ENCODE results near the gene OTUB1. TPM values are rescaled to one million over a fixed set of nuclear protein-coding genes. Genes with fewer than 3 reads are reported as not detected.
"Not testable (repeated sequence)": the region's sequence is repeated elsewhere in the genome, so short reads cannot be mapped to it uniquely, and the experiment has no call there.

The OTUB1 gene, protein sequence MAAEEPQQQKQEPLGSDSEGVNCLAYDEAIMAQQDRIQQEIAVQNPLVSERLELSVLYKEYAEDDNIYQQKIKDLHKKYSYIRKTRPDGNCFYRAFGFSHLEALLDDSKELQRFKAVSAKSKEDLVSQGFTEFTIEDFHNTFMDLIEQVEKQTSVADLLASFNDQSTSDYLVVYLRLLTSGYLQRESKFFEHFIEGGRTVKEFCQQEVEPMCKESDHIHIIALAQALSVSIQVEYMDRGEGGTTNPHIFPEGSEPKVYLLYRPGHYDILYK
- 100 to 1,000 TPM in 1 of 5 donors, 10 to 100 TPM in 4; 72.3 to 105 (median 81.2) TPM for polyA plus RNA-seq (ENCODE audit: insufficient read depth in 1 of 5, insufficient read length in 5 of 5, low replicate concordance in 1 of 5)
- long read RNA-seq, donor 1, transcript OTUB1-209 (7 exons, 1,729 nt): major isoform, 60 of 72 reads
- long read RNA-seq, donor 1, transcript OTUB1-201 (6 exons, 2,493 nt): minor isoform, 12 of 72 reads
- long read RNA-seq, donor 1, partial matches to known transcripts: 0 of 72 reads
- long read RNA-seq, donor 1, other reads (novel, unspliced or antisense): 0 of 72 reads
- long read RNA-seq, donor 2, transcript OTUB1-209 (7 exons, 1,729 nt): major isoform, 36 of 45 reads
- long read RNA-seq, donor 2, transcript OTUB1-201 (6 exons, 2,493 nt): minor isoform, 9 of 45 reads
- long read RNA-seq, donor 2, partial matches to known transcripts: 0 of 45 reads
- long read RNA-seq, donor 2, other reads (novel, unspliced or antisense): 0 of 45 reads
- long read RNA-seq, donor 3, transcript OTUB1-201 (6 exons, 2,493 nt): minor isoform, 12 of 66 reads
- long read RNA-seq, donor 3, transcript OTUB1-209 (7 exons, 1,729 nt): major isoform, 53 of 66 reads
- long read RNA-seq, donor 3, partial matches to known transcripts: 0 of 66 reads
- long read RNA-seq, donor 3, other reads (novel, unspliced or antisense): 0 of 66 reads
- long read RNA-seq, donor 4, transcript OTUB1-209 (7 exons, 1,729 nt): major isoform, 32 of 39 reads
- long read RNA-seq, donor 4, transcript OTUB1-201 (6 exons, 2,493 nt): minor isoform, 7 of 39 reads
- long read RNA-seq, donor 4, partial matches to known transcripts: 0 of 39 reads
- long read RNA-seq, donor 4, other reads (novel, unspliced or antisense): 0 of 39 reads
- long read RNA-seq, donor 5, transcript OTUB1-209 (7 exons, 1,729 nt): major isoform, 61 of 79 reads
- long read RNA-seq, donor 5, transcript OTUB1-201 (6 exons, 2,493 nt): minor isoform, 11 of 79 reads
- long read RNA-seq, donor 5, partial matches to known transcripts: 6 of 79 reads
- long read RNA-seq, donor 5, other reads (novel, unspliced or antisense): 0 of 79 reads
- long read RNA-seq, donor 6, transcript OTUB1-209 (7 exons, 1,729 nt): major isoform, 88 of 124 reads
- long read RNA-seq, donor 6, transcript OTUB1-201 (6 exons, 2,493 nt): minor isoform, 16 of 124 reads
- long read RNA-seq, donor 6, partial matches to known transcripts: 9 of 124 reads
- long read RNA-seq, donor 6, other reads (novel, unspliced or antisense): 11 of 124 reads
- long read RNA-seq, donor 7, transcript OTUB1-201 (6 exons, 2,493 nt): minor isoform, 7 of 42 reads
- long read RNA-seq, donor 7, transcript OTUB1-209 (7 exons, 1,729 nt): major isoform, 35 of 42 reads
- long read RNA-seq, donor 7, partial matches to known transcripts: 0 of 42 reads
- long read RNA-seq, donor 7, other reads (novel, unspliced or antisense): 0 of 42 reads
- long read RNA-seq, donor 8, transcript OTUB1-209 (7 exons, 1,729 nt): major isoform, 23 of 29 reads
- long read RNA-seq, donor 8, transcript OTUB1-201 (6 exons, 2,493 nt): minor isoform, 5 of 29 reads
- long read RNA-seq, donor 8, partial matches to known transcripts: 0 of 29 reads
- long read RNA-seq, donor 8, other reads (novel, unspliced or antisense): 0 of 29 reads

DNA sequence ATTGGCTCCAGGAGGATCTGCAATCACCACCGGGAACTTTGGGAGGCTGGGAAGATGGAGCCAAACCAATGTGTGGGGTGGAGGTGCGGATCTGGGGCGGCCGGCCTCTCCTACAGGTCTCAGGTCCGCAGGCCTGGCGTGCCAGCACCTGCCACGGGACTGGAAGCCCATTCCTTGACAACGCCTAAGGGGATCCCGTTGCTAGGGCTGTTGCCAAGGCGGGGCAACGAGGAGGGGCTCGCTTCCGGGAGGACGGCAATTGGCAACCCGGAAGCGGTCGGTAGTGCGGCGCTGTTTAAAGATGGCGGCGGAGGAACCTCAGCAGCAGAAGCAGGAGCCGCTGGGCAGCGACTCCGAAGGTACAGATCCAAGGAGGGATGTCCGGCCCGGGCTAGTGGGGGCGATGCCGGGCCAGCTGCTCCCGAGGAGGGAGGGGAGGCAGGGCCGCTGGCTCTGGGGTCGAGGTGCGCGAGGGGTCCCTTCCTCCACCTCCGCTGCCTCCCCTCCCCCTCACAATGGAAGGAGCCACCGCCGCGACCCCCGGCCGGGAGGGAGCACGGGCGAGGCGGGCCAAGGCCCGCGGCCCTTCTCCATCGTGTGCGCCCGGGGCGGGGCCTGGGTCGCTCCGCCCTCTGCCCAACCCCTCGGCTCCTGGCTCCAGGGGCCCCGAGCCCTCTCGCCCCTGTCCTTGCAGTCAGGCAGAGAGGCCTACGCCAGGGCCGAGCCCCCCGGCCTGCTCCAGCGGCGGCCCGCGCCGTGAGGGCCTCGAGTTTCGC lies at the start of gene OTUB1:
Gene OTUB1, plus strand, starts transcription at position 283 of the 776 bp plus-strand sequence. Its CDS starts 19 bp downstream, at position 302.
- peak; percentile 86 to 87 for DNase-seq

DNA sequence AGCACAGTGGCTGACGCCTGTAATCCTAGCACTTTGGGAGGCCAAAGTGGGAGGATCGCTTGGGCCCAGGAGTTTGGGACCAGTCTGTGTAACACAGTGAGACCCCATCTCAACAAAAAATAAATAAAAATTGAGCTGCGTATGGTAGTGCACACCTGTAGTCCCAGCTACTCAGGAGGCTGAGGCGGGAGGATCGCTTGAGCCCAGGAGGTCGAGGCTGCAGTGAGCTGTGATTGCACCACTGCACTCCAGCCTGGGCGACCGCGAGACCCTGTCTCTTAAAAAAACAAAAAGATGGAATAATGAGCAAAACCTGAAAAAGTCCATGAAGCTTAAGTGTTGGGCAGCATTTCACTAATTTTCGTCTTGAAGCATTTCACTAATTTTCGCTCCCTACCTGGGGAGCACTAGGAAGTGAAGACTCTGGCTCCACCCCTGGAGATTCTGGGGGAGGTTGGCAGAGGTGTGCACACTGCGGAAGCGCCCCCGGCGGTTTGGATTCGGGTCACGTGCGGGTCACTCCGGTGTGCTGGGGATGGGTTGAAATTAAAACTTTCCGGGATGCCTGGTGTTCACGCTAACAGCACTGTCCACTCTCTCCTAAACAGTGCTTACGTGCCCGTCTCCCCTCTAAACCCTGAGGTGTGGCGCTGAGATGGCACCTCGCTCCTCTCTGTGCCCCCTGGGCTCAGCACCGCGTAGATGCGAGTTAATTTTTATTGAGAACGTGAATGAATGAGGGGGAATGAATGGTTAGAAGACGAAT lies 48.3 kb upstream of the OTUB1 start:
- DNase-seq: no peak

- DNase-seq: peak; percentile 96
Measured at GRCh38 chr11:63938479-63939396, 47.5 kb upstream of the OTUB1 start, which contains the start of gene NAA40. Gene NAA40, plus strand, starts transcription at chr11:63939002. Its CDS starts 95 bp downstream, at chr11:63939097.

DNA sequence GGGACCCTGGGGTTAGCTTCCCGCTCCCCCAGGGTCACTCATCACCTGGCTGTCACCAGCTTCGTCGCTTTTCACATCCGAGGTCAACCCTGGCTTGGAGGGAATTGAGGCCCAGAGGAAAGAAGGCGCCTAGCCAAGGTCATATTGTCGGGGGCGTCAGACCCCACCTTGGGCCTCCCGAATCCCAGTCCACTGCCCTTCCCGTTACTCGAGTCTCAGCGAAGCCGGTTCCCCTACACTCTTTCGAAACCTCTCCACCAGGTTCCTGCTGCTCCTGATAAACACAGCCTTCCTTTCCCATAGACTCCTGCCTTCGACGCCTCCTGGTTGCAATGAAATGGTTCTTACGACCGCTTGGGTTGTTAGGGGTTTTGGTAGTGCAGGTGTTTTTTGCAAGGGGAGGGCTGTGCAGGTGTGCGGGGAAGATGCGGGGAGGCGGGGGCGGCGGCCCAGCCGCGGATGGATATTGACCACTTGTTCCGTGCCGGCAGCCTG lies 46.8 kb upstream of the OTUB1 start:
- no peak for DNase-seq

DNA sequence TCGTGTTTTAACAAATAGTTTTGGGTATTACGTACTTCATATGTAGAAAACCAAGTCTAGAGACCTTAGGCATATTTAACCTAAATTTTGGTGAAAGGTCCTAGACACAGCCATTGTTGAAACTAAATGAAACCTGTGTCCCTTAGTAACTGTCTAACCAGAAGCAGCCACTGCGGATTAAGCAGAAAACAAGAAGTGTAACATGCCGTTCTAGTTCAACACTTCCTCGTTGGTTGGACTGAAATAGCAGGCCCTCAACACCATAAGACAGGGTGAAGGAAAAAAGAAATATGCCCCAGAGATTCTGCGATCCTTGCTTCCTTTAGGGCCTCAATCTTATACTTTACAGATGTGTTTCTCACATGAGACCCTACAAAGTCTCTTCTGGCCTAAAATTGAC lies 45.5 kb upstream of the OTUB1 start:
- no peak for DNase-seq

DNA sequence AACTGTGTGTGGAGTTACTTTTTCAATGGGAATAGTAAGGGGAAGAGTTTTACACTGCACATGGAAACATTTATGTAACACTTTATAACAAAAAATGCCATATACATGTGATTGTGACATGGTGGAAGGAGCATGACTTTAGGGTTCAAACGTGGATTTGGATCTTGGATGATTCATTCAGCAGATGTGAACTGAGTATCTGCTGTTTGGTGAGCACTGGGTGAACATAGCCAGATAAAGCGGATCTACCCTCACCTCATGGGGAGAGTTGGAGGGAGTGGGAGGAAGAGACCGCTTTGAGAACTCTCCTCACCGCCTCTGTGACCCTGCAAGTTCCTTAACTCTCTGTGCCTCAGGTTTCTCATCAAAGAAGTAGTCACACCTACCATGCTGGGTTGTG lies 44.3 kb upstream of the OTUB1 start:
- DNase-seq: no peak

GRCh38 chr11:63942803-63943202 lies 43.4 kb upstream of the OTUB1 start:
- no peak for DNase-seq

- no peak for DNase-seq
Measured at GRCh38 chr11:63944987-63945386, 41.3 kb upstream of the OTUB1 start.

DNA sequence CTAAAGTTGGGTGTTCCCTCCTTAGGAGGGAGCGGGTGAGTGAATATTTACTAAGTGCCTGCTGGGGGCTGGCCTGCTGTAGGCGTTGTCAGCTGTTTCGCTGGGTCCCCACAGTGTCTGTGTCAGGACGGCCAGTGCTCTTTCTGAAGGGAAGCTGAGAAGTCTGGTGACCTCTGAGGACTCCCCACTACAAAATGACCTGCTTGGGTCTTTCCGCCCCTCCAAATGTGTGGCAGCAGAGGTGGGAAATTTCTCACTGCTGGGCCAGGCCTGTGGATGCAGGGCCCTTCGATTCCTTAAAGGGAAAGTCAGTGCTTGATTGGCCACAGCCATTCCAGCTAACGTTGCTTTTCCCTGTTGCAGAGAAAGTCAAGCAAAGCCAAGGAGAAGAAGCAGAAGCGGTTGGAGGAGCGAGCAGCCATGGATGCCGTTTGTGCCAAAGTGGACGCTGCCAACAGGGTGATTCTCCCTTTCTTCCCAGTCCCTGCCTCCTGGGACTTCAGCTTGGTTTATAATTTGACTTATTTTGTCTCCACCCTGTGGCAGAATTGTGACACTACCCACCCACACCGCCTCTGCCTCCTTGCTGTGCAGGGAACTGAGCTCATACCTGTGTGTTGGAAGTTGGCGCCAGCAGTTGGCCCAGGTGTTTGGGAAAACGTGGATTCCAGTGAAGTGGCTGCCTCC lies 40.6 kb upstream of the OTUB1 start:
- peak; percentile 61 to 77 for DNase-seq

GRCh38 chr11:63951779-63952536 lies 34.3 kb upstream of the OTUB1 start:
- DNase-seq: no peak

GRCh38 chr11:63952570-63952969 lies 33.7 kb upstream of the OTUB1 start:
- no peak for DNase-seq

- DNase-seq: no peak
Measured at GRCh38 chr11:63958008-63958407, 28.2 kb upstream of the OTUB1 start.

GRCh38 chr11:63961608-63962412 lies 24.4 kb upstream of the OTUB1 start:
- DNase-seq: peak in 1 of 2 donors; percentile 35

- not testable (repeated sequence) for DNase-seq
Measured at GRCh38 chr11:63963895-63964294, 22.3 kb upstream of the OTUB1 start.

DNA sequence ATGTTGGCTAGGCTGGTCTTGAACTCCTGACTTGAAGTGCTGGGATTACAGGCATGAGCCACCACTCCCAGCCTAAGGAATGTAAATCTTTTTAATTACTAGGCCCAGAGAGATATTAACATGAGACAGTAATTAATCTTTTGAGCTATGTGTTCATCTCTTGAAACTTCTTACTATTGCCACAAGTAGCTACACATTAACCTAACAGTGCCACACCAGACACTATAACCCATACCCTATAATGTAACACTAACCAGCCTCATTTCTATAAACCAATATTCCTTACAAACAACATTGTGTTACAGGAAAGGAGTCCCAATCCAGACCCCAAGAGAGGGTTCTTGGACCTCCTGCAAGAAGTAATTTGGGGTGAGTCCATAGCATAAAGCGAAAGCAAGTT lies 19.8 kb upstream of the OTUB1 start:
- no peak for DNase-seq
